ENCODE data around the gene ALPL. TPM values are rescaled to one million over a fixed set of nuclear protein-coding genes. Genes with fewer than 3 reads are reported as not detected.

The ALPL gene
- total and polyA plus RNA-seq, 7 donors: 0.36 to 7.8 (median 2.3) TPM

DNA sequence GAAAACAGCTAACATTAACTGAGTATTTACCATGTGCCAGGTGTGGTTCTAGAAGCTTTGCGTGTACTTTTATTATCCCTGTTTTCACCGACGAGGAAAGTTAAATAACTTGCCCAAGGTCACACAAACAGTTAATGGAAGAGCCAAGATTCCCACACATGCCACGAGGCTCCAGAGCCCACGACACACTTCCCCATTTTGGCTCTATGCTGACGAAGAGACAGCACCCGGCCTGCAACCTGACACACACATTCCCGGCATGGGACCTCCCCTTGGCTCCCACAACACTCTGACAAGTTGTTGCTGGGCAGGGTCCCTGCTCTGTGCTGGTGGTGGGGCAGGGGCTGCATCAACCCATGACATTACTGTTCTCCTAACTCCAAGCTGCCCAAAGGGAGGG lies 107.1 kb downstream of the ALPL start:
- H3K27ac ChIP-seq: no peak overlapping the region
- H3K4me1 ChIP-seq: peaks cover 0 to 6% (median 2%) of the 10 kb centered on the region in 4 donors
- no peak for DNase-seq
- H3K27me3 ChIP-seq: peaks cover 0 to 11% (median 0%) of the 10 kb centered on the region in 3 donors
- intact Hi-C loops (cut with DNase I): no loop called here
- H3K4me3 ChIP-seq: no peak overlapping the region
- no peaks in the 10 kb centered on the region for H3K9me3 ChIP-seq
- WGBS, 2 donors: 41 to 46% methylated on average over 8 of the region's 8 CpGs
- no peaks in the 10 kb centered on the region for H3K36me3 ChIP-seq
- TF ChIP-seq POLR2AphosphoS5 (IDR thresholded peaks at IDR 0.05): no peak
- no peak for TF ChIP-seq EP300 (IDR thresholded peaks at IDR 0.05)
- TF ChIP-seq, protein P1, sequence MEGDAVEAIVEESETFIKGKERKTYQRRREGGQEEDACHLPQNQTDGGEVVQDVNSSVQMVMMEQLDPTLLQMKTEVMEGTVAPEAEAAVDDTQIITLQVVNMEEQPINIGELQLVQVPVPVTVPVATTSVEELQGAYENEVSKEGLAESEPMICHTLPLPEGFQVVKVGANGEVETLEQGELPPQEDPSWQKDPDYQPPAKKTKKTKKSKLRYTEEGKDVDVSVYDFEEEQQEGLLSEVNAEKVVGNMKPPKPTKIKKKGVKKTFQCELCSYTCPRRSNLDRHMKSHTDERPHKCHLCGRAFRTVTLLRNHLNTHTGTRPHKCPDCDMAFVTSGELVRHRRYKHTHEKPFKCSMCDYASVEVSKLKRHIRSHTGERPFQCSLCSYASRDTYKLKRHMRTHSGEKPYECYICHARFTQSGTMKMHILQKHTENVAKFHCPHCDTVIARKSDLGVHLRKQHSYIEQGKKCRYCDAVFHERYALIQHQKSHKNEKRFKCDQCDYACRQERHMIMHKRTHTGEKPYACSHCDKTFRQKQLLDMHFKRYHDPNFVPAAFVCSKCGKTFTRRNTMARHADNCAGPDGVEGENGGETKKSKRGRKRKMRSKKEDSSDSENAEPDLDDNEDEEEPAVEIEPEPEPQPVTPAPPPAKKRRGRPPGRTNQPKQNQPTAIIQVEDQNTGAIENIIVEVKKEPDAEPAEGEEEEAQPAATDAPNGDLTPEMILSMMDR (IDR thresholded peaks at IDR 0.05): no peak
- no peak for TF ChIP-seq POLR2A (IDR thresholded peaks at IDR 0.05)

DNA sequence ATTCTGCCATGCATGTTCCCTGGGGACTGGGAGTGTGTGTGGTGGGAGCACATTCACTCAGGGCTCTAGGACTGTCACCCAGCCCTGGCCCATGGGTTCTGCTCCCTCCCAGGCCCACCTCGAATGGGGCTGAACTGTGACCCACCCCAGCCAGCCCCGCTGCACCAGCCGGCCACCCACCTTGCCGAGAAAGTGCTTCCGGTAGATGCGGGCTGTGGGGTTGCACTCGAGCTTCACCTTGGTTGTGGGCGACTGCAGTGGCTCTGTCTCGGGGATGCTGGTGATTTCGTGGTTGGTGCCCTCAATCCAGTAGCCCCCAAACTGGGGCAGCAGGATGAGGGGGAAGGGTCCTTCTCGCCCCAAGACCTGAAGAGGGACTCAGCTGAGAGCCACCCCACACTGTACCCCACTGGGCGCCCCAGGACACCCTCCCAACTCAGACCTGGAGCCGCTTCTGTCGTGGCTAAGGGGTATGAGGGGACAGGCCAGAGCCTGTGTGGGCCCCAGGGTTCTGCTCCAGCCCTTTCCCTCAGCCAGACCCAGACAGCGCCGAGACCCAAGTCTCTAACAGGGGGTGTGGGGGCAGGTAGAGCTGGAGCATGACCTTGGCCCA lies 108.0 kb downstream of the ALPL start:
- TF ChIP-seq POLR2AphosphoS5 (IDR thresholded peaks at IDR 0.05): no peak
- TF ChIP-seq EP300 (IDR thresholded peaks at IDR 0.05): no peak
- no peak for TF ChIP-seq POLR2A (IDR thresholded peaks at IDR 0.05)
- TF ChIP-seq, protein P1 (IDR thresholded peaks at IDR 0.05): no peak
- Histone ChIP-seq H3K36me3 (no peaks in the 10 kb centered on the region), H3K9me3 (no peaks in the 10 kb centered on the region), H3K4me1 (peaks cover 0 to 6% (median 2%) of the 10 kb centered on the region in 4 donors), H3K4me3 (no peak overlapping the region), H3K27me3 (peaks cover 0 to 20% (median 6%) of the 10 kb centered on the region in 3 donors), H3K27ac (no peak overlapping the region)
- WGBS, 2 donors: 94 to 95% methylated on average over 16 of the region's 16 CpGs
- intact Hi-C loops (cut with DNase I): no loop called here
- no peak for DNase-seq

DNA sequence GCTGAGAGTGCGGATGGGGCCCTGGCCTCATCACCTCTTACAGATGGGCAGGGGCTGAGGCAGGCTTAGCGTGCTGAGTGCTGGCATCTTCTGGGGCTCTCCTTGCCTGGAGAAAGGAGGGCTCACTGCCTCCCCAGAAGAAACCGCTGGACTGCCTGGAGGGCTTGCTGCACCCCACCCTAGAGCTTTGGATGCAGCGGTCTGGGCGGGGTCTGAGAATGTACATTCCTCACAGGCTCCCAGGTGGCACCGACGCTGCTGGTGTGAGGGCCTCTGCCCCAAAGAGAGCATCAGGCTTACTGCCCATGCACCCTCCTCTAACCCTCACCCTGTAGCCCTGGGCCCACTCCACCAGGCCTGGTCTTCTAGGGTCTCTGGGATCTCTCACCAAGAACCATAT lies 108.8 kb downstream of the ALPL start:
- no peak overlapping the region for H3K4me3 ChIP-seq
- peaks cover 0 to 11% (median 4%) of the 10 kb centered on the region in 4 donors for H3K4me1 ChIP-seq
- H3K27ac ChIP-seq: no peak overlapping the region
- 79 to 87% methylated on average over 7 of the region's 7 CpGs for WGBS, 2 donors
- H3K9me3 ChIP-seq: no peaks in the 10 kb centered on the region
- no peak for DNase-seq
- TF ChIP-seq EP300 (IDR thresholded peaks at IDR 0.05) (no peak), POLR2AphosphoS5 (IDR thresholded peaks at IDR 0.05) (no peak), POLR2A (IDR thresholded peaks at IDR 0.05) (no peak)
- TF ChIP-seq, protein P1 (IDR thresholded peaks at IDR 0.05): no peak
- intact Hi-C loops (cut with DNase I): no loop called here
- peaks cover 0 to 25% (median 12%) of the 10 kb centered on the region in 3 donors for H3K27me3 ChIP-seq
- no peaks in the 10 kb centered on the region for H3K36me3 ChIP-seq

- 53 to 72% methylated on average over 22 of the region's 22 CpGs for whole genome bisulfite sequencing, 2 donors
- Histone ChIP-seq H3K27me3 (peaks cover 0 to 33% (median 19%) of the 10 kb centered on the region in 3 donors), H3K4me3 (no peak overlapping the region), H3K36me3 (no peaks in the 10 kb centered on the region), H3K9me3 (no peaks in the 10 kb centered on the region), H3K27ac (no peak overlapping the region), H3K4me1 (peaks cover 0 to 12% (median 4%) of the 10 kb centered on the region in 4 donors)
- no peak for DNase-seq
- intact Hi-C loops (cut with DNase I): no loop called here
- TF ChIP-seq, protein P1 (IDR thresholded peaks at IDR 0.05): no peak
- TF ChIP-seq POLR2A (IDR thresholded peaks at IDR 0.05): no peak
- no peak for TF ChIP-seq POLR2AphosphoS5 (IDR thresholded peaks at IDR 0.05)
- TF ChIP-seq EP300 (IDR thresholded peaks at IDR 0.05): no peak
Observed at GRCh38 chr1:21618561-21619374, 109.5 kb downstream of the ALPL start.
